GM19239 (cell line): ENCODE results near the gene HEXD.
A peak's percentile ranks its signal among the peaks of the same experiment; 100 is the strongest.

Experiments used
- DNase-seq: peaks from one replicate; pipeline ENCODE4 v3.0.0; 2011; ENCODE audit warnings: low spot score; ENCODE audit not compliant: insufficient read length
- FAIRE-seq: peaks from 2 replicates; lab custom pipeline; 2011; peaks lifted over from hg19 to GRCh38; lab: Jason Lieb, UNC

The HEXD gene

DNA sequence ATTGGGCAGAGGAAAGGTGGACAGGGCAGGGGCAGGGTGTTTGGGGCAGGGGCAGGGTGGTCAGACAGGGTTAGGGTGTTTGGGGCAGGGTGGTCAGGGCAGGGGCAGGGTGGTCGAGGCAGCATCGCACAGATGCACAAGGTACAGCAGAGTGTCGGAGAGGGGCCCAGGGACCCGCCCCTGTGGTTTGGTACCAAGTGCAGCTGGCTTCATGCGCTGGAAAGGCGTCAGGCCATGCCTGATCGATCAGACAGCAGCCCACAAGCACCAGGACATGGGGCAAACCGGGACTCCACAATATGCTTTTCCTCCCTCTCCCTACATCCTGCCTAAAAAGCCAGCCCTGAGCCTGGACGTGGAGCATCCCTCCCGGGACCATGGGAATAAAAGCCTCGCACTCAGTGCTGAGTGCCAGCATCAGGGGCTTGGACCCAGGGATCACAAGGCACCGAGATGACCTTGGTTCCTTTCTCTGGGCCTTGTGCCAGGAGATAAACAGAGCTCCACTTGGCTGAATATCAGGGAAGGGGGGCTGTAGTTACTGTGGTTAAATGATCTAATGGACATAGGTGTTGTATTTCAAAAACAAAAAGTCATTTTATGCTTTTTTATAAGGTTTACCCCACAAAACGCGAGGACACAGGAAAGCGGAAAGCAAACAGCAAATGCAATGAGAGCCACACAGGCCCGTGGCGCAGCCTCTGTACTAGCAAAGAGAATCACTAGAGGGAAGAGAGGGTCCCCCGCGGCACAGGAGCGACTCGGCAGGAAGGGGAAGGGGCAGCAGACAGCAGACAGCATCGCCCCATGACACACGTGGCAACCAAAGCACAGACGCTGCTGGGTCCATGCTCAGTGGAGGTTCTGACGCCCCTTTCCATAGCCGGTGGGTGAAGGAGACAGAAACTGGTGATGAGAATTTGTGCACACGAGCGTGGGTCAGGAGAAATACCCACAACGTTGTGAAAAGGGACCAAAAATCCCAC lies 5.3 kb upstream of the HEXD start:
- FAIRE-seq (no peak), DNase-seq (no peak)

DNA sequence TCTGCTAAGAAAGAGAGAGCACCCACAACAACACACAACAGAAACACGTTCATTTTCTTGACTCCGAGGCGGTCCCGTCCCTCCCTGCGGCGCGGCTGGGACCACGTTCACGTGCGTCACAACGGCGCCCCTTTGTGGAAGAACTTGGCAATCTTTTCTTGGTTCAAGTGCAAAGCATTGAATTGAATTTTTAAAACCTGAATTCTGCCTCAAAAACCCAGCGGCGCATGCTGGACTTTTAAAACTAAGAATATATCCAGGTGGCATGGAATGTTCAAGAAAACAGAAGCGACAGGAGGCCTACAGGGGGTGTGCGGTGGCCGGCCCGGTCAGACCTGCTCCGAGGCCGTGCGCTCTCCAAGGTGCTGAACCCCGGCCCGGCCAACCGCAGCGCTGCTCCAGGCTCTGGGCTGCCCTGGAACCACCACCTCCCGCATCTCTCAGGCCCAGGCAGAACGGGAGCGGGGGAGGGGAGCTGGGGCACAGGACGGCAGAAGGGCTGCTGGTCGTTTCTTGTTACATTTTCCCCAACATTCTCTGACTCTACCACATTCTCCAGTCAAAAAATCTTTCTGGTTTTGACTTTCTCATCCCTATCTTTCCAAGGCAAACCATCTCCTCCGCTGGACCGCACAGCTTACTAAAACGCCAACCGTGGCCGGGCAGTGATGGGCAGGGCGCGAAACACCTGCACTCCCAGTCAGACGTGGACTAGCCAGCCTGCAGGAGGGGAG lies 3.4 kb upstream of the HEXD start:
- FAIRE-seq (peak; percentile 82), DNase-seq (peak; percentile 70)

DNA sequence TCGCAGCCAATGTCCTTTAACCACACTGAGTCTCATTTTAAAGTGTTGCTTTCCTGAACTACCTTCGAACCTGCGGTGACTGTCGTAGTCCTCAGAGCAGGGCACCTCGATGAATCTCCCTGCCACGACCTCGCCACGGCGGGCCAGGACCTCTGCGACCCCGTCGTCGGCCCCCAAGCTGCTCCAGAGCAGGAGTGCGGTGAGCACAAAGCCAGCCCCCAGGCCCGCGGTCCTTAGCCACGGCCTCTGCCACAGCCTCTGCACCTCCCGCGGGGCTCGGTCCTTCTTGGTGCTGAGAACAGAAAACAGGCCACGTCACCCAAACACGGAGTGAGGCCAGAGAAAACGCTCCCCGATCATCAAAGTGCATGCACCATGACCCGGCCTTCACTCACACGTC lies 2.8 kb upstream of the HEXD start:
- DNase-seq, result no peak
- FAIRE-seq, result no peak

DNA sequence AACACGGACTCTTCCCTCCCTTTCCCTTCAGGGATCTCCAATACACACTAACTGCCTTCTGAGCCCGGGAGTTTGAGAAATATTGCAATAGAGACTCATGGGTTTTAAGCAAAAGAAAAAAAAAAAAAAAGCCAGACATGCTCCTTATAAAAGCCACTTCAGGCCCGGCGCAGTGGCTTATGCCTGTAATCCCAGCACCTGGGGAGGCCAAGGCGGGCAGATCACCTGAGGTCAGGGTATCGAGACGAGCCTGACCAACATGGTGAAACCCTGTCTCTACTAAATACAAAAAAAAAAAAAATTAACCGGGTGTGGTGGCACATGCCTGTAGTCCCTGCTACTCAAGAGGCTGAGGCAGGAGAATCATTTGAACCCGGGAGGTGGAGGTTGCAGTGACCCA lies 2.4 kb upstream of the HEXD start:
- no peak for DNase-seq
- no peak for FAIRE-seq

DNA sequence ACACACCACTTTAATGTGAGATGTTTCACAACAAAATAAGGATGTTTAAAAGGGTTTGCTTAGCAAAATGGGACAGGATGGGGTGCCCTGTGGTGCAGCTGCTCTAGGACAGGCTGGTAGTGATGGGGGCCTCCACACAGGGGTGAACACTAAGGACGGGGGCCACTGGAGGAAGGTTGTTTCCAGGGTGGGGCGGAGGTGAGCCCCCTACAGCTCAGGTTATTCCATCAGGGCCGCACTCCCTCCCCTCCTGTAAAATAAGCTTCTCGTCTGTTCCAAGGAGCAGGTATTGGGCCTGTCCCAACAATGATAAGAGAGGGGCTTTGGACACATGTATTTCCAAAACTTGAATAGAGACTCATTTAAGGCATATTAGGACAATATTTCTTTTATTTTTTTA lies 1.9 kb upstream of the HEXD start:
- DNase-seq (no peak), FAIRE-seq (no peak)

DNA sequence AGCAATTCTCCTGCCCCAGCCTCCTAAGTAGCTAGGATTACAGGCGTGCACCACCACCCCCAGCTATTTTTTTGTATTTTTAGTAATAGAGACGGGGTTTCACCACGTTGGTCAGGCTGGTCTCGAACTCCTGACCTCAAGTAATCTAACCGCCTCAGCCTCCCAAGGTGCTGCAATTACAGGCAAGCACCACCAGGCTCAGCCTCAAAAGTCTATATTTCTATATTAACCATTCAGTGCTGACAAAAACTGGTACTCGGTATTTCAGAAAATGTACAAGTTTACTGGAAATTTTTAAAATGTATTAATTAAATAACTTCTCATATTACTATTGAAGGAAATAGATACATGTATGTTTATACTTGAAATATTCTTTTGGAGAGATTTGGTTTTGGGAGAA lies 1.4 kb upstream of the HEXD start:
- DNase-seq (no peak), FAIRE-seq (no peak)

DNA sequence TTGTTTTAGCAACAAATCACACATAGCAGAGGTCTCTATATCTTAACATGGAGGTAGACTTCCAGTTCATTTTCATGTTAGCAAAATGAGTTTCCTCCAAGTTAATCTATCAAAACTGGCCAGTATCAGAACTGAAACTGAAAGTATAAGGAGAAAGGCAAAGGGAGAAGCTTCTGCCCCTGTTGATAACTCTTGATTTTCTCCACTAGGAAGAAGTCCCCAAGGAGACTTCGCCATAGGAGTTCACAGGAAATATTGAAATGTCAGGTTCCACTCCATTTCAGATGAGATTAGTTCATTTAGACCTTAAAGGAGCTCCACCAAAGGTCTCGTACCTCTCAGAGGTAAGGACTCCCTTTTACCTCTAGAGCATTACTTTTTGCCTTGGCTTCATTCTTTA lies 1.4 kb downstream of the HEXD start:
- DNase-seq (no peak), FAIRE-seq (peak; percentile 79)

DNA sequence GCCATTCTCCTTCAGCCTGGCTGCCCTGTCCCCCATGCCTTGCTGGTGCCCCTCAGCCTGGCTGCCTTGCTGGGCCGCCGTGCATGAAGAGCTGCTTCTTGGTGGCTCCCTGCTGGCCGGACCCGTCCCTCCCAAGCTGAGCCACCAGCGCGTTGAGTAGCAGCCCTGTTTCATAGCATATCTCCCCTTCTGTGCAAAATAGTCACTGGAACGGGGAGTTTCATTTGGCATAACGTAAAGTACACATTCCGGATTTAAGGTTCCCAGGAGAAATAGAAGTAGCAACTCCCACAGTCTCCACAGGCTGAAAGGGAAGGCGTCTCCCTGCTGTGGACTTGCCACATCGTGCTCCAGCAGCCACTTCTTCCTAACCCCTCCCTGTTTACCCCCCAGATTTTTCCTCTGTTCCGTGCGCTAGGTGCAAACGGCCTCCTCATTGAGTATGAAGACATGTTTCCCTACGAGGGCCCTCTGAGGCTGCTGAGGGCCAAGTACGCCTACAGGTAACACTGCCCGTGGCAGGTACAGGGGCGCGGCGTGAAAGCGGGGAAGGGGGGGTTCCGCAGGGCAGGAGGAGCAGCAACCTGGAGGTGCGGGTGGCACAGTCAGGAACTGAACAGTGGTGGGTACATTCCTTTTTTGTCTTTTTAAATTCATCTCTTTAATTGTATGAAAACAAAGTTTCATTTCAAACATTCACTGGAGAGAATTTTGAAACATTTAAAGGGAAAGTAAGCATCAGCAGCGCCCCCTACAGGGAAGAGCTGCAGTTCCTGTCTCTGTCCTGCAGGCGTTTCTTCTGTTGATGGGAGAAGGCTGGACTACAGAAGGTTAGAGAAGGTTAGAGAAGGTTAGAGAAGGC lies 6.1 kb downstream of the HEXD start:
- FAIRE-seq, result peak; percentile 28
- DNase-seq, result no peak

DNA sequence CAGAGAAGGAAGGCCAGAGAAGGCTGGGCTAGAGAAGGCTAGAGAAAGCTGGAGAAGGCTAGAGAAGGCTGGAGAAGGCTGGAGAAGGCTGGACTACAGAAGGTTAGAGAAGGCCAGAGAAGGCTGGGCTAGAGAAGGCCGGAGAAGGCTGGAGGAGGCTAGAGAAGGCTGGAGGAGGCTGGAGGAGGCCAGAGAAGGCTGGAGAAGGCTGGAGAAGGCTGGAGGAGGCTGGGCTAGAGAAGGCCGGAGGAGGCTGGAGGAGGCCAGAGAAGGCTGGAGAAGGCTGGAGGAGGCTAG lies 6.7 kb downstream of the HEXD start:
- FAIRE-seq, result no peak
- DNase-seq, result no peak

DNA sequence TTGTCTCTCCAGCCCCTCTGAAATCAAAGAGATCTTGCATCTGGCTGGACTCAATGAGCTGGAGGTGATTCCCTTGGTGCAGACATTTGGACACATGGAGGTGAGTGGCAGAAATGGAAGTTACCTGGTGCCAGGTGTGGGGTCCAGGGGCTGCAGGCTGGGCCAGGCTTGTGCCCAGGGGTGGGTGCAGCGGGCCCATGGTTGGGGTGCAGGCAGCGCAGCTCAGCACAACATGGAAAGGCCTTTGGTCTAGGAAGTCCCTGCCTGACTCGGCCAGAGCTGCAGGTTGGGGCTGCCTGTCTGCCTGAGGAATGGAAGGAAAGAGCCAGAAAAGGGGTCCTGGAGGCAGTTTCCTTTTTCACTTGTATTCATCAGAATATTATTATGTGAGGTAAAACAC lies 10.4 kb downstream of the HEXD start:
- no peak for DNase-seq
- no peak for FAIRE-seq

DNA sequence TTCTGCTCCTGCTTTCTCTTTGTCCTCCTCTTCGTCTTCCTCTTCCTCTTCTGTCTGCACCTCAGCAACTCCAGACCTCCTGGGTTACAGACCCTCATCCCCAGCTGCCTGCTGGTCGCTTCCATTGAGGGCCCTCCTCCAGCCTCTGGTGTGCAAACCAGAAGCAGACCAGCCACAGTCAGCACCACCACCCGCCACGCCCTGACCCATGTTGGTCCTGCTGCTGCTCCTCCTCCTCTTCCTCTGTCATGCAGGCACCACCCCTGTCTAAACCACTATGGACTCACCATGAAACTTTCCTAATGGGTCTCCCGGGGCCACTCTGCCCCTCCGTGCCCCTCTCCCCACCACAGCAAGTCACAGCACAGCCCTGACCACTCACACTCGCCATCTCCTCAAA lies 11.7 kb downstream of the HEXD start:
- DNase-seq (no peak), FAIRE-seq (no peak)

DNA sequence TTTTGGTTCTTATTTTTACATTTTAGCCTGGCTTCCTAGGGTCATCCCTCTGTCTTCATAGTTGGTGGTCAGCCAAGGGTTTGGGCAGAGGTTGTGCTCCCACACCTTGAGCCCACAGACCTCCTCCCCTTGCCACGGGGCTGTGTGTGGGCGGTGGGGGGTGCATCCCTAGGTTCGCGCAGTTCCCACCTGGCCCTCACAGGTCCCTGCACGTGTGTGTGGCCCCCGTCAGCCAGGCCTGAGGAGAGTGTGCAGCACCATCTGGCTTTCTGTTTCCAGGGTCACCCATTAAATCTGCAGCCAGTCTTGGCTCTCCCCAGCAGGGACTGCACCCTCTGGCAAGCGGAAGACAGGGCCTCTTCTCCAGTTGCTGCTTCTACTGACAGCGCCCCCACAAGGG lies 13.9 kb downstream of the HEXD start:
- DNase-seq (no peak), FAIRE-seq (no peak)

DNA sequence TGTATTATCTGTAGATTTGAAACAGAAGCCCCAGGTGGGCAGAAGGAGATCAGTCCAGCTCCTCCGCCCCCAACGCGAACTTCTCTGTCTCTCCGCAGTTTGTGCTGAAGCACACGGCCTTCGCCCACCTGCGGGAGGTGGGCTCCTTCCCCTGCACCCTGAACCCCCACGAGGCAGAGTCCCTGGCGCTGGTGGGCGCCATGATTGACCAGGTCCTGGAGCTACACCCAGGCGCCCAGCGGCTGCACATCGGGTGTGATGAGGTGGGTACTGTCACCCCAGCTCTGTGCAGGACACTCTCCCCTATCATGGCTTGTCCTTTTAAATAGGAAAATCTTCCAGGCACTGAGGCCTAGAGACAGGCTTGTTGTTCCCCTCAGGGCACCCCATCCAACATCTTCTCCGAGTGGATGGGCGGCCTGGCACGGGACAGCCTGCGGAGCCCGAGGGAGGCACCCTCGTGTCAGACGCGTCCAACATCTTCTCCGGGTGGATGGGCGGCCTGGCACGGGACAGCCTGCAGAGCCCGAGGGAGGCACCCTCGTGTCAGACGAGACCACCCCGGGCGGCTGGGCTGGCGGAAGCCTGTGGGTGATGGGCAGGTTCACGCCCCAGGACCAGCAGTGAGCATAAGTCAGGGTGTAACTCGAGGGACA lies 15.5 kb downstream of the HEXD start:
- DNase-seq (no peak), FAIRE-seq (no peak)

DNA sequence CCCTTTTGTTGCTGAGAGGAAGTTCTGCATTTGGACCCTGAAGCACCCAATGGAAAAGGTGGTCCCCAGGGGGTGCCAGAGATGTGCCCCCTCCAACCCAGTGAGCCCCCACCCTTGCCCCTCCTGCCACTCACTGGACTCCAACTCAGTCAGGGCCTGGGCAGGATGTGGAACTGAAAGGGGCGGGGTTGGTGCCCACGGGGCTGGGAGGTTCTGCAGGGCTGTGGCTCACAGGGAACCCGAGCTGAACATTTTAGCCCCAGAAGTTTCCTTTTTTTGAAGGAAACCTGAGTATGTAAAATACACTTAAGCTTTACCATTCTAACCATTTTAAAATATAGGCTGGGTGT lies 16.0 kb downstream of the HEXD start:
- DNase-seq (no peak), FAIRE-seq (peak; percentile 75)

DNA sequence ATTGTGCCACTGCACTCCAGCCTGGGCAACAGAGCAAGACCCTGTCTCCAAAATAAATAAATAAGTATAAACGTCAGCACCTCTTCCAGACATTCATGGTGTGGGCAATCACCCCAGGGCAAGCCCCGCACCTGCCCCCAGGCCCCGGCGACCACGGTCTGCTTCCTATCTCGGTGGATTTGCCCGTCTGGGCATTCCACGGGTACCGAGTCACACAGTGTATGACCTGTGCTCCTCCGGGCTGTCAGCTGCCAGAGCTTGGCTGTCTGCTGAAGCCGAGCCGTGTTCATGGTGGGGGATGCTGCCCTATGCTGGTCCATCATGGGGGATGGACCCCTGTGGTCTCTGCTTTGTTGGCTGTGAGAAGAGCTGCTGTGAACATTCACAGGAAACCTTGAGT lies 17.0 kb downstream of the HEXD start:
- DNase-seq (no peak), FAIRE-seq (no peak)

DNA sequence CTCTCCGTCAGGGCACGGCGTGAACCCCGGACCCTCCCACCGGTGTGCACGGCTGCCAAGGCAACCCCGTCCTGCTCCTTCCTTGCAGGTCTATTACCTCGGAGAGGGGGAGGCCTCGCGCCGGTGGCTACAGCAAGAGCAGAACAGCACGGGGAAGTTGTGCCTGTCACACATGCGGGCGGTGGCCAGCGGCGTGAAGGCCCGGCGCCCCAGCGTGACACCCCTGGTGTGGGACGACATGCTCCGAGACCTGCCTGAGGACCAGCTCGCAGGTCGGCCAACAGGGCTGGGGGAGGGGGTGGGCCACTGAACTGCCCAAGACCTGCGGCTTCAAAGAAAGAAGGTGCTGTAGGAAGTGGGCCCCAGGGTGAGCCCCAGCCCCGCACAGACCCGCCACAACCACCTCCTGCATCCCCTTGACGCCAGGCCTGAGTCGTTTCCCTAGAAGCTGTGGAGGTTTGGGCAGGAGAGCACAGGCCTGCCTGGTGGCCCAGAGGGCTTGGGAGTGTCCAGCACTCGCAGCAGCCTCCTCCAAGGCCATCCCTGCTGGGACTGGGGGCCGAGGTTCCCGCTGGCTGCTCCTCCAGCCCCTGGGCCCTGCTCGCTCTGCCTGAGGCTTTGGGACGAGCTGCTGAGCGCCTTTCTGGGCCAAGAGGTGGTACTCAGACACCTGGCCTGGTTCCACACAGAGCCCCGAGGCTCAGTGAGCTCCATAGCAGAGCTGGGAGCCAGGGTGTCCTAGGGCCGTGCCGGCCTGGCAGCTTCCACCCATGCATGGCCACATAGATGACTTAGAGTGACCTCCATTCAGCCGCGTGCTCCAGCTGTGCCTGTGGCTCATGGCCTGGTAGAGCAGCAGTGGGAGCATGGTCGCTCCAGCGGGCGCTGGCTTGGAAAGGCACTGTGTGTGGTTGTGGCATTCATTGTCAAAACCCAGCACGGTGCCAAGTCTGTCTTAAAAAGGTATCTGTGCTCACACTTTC lies 17.7 kb downstream of the HEXD start:
- DNase-seq, result no peak

DNA sequence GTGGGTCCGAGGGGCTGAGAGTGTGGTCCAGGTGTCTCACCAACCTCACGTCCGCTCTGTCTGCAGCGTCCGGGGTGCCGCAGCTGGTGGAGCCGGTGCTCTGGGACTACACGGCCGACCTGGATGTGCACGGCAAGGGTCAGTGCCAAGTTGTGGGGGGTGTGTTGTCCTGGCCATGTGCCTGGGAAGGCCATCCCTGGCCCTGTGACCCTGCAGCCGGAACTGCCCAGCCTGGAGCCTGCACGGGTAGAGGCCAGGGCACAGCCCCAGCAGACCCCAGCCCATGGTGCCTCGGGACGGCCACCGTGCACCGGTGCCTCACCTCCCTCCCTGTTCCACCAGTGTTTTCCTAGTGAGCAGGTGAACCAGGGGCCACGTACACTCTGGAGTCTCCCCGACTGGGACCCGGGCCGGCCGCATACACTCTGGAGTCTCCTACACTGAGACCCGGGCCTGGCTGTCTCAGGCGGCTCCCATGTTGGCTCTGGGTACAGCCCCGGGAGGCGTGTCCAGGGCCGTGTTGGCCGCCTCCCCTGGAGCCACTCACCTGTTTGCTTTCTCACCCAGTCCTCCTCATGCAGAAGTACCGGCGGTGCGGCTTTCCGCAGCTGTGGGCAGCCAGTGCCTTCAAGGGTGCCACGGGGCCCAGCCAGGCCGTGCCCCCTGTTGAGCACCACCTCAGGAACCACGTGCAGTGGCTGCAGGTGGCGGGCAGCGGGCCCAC lies 18.6 kb downstream of the HEXD start:
- no peak for DNase-seq
- FAIRE-seq, result no peak

More for the DNA sequence above, 17.7 kb downstream of the HEXD start:
- FAIRE-seq, result no peak

DNA sequence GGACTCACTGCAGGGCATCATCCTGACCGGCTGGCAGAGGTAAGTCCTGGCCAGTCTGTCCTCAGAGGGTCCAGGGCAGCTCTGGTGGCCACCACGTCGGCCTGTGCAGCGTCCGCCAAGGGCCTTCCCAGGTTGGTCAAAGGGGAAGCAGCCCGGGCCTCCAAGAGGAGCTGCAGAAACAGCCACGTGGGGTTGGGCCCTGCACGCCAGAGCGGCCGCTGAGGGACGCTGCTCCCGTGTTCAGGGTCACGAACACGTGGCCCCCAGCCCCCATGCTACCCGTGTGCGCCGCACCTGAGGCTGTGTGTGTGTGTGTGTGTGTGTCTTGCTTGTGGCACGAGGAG lies 19.1 kb downstream of the HEXD start:
- FAIRE-seq, result no peak
- DNase-seq, result no peak
